Measurements from ENCODE around the gene TCF20. TPM values are rescaled to one million over a fixed set of nuclear protein-coding genes. Genes with fewer than 3 reads are reported as not detected.

The TCF20 gene
- total and polyA plus RNA-seq, 8 donors: 5.8 to 50.0 (median 18.8) TPM

DNA sequence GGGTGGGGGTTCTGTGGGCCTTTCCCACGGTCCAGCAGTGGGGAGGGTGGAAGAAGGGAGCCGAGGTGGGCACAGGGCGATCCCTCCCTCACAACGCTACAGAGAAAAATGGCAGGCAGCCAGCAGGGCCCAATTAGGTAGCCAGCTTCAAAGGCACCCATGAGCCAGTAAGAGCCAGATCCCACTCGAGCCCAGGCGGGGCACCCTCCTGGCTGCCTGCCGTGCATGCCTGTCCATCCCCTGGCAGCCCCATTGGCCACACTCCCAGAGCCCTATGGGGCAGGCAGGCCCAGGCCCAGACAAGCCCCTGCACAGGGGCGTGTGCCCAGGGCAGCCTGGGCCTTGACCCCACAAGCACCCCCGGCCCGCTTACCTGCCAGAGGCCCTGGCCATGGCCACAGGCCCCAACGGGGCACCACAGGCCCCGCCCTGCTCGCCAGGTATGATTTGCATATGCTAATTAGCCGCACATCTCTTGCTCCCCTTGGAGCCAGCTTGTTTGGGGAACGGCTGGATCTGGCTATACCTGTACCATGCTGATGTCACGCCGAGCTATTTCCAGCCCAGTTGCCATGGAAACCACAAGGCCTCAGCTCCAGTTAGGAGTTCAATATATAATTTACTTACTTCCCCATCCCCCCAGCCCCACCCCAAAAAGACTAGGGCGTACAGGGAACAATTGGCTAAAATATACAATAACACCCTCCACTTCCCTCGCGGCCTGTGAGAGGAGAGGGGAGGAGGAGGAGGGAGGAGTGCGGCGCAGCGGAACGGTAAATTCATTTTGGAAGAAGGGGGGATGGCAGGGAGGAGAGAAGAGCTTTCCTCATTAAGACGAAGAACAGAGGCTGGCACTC lies 47.5 kb upstream of the TCF20 start:
- intact Hi-C loops (cut with DNase I; ENCODE audit: low total_unique reads): no loop called here
- peaks cover 18 to 86% (median 64%) of the 10 kb centered on the region in 4 donors for H3K4me1 ChIP-seq
- H3K36me3 ChIP-seq: no peaks in the 10 kb centered on the region
- peak overlapping the region; percentile 6 to 69 (median 50) for H3K27ac ChIP-seq
- DNase-seq: peak; percentile 58 to 83
- H3K27me3 ChIP-seq: peaks cover 0 to 6% (median 0%) of the 10 kb centered on the region in 3 donors
- peak overlapping the region in 1 of 4 donors; percentile 13 for H3K4me3 ChIP-seq
- no peaks in the 10 kb centered on the region for H3K9me3 ChIP-seq
- no peak for TF ChIP-seq POLR2AphosphoS5 (IDR thresholded peaks at IDR 0.05)
- TF ChIP-seq, protein P1, sequence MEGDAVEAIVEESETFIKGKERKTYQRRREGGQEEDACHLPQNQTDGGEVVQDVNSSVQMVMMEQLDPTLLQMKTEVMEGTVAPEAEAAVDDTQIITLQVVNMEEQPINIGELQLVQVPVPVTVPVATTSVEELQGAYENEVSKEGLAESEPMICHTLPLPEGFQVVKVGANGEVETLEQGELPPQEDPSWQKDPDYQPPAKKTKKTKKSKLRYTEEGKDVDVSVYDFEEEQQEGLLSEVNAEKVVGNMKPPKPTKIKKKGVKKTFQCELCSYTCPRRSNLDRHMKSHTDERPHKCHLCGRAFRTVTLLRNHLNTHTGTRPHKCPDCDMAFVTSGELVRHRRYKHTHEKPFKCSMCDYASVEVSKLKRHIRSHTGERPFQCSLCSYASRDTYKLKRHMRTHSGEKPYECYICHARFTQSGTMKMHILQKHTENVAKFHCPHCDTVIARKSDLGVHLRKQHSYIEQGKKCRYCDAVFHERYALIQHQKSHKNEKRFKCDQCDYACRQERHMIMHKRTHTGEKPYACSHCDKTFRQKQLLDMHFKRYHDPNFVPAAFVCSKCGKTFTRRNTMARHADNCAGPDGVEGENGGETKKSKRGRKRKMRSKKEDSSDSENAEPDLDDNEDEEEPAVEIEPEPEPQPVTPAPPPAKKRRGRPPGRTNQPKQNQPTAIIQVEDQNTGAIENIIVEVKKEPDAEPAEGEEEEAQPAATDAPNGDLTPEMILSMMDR (IDR thresholded peaks at IDR 0.05): no peak
- TF ChIP-seq EP300 (IDR thresholded peaks at IDR 0.05): no peak
- TF ChIP-seq POLR2A (IDR thresholded peaks at IDR 0.05): no peak
- 54 to 69% (median 62%) methylated on average over 22 to 25 of the region's 25 CpGs for WGBS, 5 donors

DNA sequence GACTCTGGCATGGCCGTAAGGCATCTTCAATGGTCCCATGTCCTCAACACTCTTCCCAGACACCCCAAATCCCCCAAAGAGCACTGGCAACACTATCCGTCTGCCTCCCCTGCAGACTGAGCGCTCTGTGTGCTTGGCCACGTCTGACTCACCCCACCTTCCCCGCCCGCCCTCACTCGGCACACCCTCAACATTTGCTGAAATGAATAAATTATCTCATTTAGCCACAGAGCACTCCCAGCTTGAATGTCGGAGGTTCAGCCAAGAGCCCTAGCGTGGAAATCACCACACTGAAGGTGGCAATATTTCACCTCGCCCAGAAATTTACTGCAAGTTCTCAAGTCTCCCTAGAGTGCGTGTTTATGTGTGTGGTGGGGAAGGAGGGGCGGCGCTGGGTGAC lies 46.6 kb upstream of the TCF20 start:
- intact Hi-C loops (cut with DNase I; ENCODE audit: low total_unique reads): no loop called here
- H3K4me1 ChIP-seq: peaks cover 18 to 84% (median 65%) of the 10 kb centered on the region in 4 donors
- H3K36me3 ChIP-seq: no peaks in the 10 kb centered on the region
- TF ChIP-seq, protein P1 (IDR thresholded peaks at IDR 0.05): no peak
- peak in 1 of 3 donors; percentile 18 for TF ChIP-seq POLR2AphosphoS5 (IDR thresholded peaks at IDR 0.05)
- H3K27ac ChIP-seq: peak overlapping the region; percentile 37 to 69 (median 60)
- peak overlapping the region in 1 of 4 donors; percentile 13 for H3K4me3 ChIP-seq
- WGBS, 5 donors: 25 to 35% (median 28%) methylated on average over 13 of the region's 13 CpGs
- DNase-seq: peak; percentile 65 to 85
- no peaks in the 10 kb centered on the region for H3K9me3 ChIP-seq
- H3K27me3 ChIP-seq: peaks cover 0 to 6% (median 0%) of the 10 kb centered on the region in 3 donors

DNA sequence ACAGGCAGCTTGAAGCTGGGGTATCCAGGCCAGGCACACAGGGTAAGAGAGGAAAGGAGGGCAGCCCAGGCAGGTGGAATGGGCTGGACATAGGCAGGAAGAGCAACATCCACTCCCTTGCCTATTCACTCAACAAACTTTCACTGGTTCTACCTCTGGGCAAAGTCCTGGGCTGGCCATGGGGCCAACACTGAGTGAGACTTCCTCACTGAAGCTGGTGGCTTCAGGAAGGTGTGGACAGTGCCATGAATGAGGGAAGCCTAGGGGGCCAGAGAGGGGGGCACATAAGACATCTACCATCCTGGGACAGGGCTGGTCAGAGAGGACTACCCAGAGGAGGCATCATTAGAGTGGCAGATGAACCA lies 44.9 kb upstream of the TCF20 start:
- Histone ChIP-seq H3K27me3 (peaks cover 0 to 6% (median 0%) of the 10 kb centered on the region in 3 donors), H3K36me3 (no peaks in the 10 kb centered on the region), H3K27ac (peak overlapping the region in 1 of 5 donors; percentile 27), H3K4me1 (peaks cover 18 to 69% (median 60%) of the 10 kb centered on the region in 4 donors), H3K4me3 (no peak overlapping the region), H3K9me3 (no peaks in the 10 kb centered on the region)
- no peak for TF ChIP-seq POLR2A (IDR thresholded peaks at IDR 0.05)
- TF ChIP-seq EP300 (IDR thresholded peaks at IDR 0.05): no peak
- intact Hi-C loops (cut with DNase I; ENCODE audit: low total_unique reads): no loop called here
- no peak for DNase-seq

DNA sequence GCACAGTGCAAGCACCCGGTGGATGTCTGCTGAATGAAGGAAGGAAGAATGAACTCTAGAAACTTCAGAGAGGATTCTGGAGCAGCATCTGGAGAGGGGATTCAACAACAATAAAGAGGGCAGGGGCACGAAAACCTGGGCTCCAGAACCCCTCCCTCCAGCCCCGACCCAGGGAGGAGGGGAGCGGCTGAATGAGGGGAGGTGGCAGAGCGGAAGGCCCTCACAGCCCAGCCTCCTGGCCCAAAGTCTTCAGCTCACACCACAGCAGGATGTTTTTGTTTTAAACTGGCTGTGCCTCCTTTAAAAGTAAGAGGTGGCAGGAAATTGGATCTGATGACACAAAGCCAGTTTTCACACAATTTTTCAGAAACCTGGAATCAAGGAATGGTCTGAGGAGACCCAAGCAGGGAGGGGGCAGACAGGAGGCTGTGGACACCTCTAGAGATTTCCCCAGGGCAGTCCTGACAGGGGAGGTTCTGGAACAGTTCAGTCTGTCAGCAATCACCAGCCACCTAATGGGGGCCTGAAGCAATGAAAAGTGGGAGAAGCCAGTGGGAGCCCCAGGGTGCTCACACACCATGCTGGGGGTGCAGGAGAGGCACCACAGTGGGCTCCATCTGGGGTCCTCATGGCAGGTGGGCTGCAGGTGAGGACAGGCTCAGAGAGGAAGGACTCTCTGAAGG lies 44.4 kb upstream of the TCF20 start:
- Histone ChIP-seq H3K36me3 (no peaks in the 10 kb centered on the region), H3K27me3 (peaks cover 0 to 6% (median 0%) of the 10 kb centered on the region in 3 donors), H3K4me1 (peaks cover 18 to 64% (median 55%) of the 10 kb centered on the region in 4 donors), H3K27ac (peak overlapping the region in 2 of 5 donors; percentile 27 to 62), H3K4me3 (no peak overlapping the region), H3K9me3 (no peaks in the 10 kb centered on the region)
- WGBS, 5 donors: 44 to 60% (median 53%) methylated on average over 5 of the region's 5 CpGs
- TF ChIP-seq POLR2AphosphoS5 (IDR thresholded peaks at IDR 0.05): no peak
- TF ChIP-seq, protein P1 (IDR thresholded peaks at IDR 0.05): no peak
- no peak for TF ChIP-seq POLR2A (IDR thresholded peaks at IDR 0.05)
- no peak for TF ChIP-seq EP300 (IDR thresholded peaks at IDR 0.05)
- DNase-seq: no peak
- intact Hi-C loops (cut with DNase I; ENCODE audit: low total_unique reads): no loop called here
